Measurements from ENCODE around the gene ISCU.

The ISCU gene

DNA sequence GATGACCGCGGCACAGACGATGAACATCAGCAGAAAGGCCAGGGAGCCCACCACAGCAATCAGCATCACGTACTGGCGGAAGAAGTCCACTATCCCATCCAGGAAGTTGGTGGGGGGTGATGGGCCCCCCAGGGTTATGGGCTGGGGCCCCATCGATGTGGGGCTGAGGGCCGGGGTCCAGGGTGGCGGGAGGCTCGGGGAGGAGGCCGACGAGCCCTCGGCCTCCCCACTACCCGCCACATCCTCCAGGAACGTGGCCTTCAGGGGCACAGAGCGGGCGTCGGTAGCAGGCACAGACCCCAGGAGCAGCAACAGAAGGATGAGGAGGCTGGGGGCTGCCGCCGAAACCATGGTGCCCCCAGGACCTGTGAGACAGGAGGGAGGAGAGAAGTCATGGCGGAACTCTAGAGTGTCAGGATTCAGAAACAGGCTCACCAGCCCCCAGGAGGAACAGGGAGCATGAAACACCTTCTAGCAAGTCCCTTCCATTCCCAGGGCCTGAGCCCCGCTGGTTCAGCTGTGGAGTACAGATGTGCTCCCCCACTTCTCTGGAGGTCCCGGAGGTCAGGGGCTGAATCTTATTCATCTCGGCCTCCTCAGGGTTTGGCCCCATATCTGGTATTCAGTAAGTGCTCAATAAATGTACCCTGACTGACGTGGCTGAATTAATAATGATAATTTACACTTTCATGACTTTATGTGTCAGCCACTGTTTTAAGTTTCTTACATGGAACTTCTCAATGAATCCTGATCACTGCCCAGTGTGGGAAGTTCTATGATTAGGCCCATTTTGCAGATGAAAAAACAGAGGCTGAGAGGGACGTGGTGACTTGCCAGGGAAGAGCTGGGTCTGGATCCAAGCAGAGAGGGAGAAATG, 29.9 kb downstream of the ISCU start:
- no peak for FAIRE-seq

DNA sequence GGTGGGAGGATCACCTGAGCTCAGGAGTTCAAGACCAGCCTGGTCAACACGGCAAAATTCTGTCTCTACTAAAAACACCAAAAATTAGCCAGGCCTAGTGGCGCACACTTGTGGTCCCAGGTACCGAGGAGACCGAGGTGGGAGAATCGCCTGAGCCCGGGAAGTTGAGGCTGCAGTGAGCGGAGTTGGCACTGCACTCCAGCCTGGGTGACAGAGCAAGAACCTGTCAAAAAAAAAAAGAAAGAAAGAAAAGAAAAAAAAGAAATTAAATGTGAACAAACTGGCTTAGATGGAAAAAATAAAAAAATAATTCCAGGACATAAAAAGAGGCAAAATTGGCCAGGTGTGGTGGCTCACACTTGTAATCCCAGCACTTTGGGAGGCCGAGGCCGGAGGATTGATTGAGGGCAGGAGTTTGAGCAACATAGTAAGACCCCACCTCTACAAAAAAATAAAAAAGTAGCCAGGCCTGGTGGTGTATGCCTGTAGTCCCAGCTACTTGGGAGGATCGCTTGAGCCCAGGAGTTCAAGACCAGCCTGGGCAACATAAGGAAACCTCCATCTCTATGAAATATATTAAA, 32.0 kb downstream of the ISCU start:
- no peak for FAIRE-seq

DNA sequence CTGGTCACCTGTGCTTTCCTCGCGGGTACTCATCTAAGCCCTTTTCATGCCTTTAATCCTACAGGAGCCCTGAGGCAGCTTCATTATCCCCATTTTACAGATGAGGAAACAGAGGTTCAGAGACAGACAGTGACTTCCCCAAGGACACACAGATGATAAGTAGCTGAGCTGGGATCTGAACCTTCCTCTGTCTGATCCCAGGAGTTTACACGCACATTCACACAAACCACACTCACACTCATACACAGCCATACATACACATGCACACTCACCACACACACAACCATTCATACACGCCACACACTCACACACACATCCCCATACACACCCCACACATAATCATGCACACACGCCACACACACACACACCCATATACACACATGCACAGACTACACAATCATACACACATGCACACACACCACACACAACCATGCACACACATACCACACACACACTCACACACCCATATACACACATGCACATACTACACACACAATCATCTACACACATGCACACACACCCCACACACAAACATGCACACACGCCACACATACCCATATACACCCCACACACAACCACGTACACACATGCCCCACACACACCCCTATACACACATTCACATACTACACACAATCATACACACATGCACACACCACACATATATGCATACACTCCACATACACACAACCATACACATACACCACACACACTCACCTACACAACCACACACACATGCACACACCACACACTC, 32.7 kb downstream of the ISCU start:
- FAIRE-seq, result no peak

DNA sequence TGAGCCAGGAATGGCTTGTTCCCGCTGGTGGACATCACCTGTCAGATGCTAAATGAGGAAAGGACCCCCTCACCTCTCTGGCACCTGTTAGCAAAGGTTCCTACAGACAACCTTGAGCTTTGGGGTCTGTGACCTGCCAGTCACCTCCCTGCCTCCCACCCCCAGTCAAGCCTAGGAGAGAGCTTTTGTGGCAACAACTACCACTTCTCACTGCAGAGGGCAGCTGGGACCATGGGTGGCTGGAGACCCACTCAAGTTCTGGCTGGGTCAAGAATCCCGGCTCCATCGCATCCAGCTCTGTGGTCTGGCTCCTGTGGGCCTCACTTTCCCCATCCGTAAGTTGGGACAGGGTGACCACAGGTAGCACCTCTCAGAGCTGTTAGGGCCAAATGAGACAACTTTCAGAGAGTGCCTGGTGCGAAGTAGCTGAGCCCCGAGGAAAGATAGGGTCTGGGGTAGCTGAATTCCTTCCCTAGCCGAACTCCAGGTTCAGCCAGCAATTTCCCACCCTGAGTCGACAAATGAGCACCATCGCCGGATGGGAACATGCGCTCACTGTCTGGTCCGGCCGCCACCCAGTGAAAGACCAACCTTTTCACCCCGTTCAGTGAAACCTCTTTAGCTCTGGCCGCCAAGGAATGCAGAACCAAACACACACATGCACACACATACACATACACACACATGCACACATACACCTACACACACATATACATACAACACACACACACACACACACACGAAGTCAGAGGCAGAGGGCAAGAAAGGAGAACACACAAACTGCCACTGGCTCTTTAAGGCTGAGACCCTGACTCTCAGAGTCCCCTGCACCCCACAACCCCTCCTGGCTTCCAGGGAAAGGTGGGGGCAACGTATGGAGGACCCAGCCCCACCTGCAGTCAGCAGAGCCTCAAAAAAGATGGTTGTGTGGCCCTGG, 33.6 kb downstream of the ISCU start:
- no peak for FAIRE-seq

DNA sequence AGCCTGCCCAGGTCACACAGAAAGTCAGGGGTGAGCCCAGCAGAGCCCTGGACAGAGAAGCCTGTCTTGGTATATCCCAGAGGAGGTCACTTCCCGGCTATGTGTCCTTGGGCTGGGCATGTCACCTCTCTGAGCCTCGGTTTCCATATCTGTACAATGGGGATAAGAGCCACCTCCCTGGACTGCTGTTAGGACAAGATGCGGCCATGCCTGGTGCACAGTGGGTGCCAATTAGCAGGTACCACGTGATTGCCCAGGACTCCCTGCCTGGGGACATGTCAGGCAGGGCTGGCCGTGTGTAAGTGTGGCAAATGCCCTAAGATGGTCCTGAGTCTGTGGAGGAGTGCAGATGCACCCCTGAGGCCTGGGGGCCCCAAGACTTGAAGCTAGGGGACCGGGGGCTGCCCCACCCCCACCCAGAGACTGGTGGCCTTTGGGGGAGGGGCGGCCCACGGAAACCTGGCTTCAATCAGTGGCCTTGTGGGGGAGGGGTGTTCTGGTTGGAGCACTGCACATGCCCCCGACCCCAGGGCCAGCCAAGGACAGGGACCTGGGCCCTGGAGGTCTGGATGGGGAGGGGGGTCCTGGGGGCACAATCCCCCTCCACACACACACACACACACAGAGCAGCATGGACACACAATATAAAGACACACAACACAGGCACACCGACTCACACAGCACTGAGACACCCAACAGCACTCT, 34.6 kb downstream of the ISCU start:
- no peak for FAIRE-seq

DNA sequence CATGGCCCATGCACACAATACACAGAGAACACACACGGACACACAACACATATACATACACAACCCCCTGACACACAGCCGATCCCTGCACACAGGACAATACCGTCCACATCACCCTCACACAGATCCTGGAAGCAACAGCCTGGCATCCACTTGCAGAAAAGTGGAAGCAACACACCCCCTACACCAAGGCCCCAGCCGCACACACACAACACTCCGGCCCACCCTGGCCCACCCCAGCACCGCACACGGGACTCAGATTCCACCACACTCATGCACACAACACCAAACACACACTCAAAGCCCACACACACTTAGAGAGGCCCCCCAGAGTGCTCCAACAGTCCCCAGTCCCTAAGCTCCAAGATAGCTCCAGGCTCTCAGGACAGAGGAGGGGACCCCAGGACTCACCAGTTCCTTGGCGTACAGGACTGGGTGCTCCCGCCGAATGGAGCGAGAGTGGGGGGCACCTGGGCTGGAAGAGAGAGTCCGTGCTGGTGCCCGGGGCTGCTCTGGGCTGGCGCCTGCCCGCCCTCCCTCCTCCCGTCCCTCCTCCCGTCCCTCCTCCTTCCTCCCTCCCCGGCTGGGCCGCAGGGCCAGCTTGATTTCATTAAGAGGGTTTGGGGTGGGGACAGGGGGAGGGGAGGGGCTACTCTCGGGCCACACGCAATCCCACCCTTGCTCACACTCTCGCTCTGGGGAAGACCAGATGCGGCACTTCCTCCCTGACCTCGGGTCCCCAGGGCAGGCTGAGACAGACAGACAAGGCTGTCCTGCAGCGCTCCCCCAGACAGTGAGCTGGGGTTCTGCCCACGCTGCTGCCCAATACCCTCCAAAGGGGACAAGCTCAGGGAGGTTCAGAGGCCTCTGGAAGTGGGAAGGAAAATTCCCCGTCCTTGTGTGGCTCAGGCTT, 35.4 kb downstream of the ISCU start, which contains the start of gene TMEM119:
Gene TMEM119, minus strand, starts transcription at position 526 of the 913 bp plus-strand sequence. CDS start 5,701 bp downstream, outside the sequence.
- FAIRE-seq, result no peak

DNA sequence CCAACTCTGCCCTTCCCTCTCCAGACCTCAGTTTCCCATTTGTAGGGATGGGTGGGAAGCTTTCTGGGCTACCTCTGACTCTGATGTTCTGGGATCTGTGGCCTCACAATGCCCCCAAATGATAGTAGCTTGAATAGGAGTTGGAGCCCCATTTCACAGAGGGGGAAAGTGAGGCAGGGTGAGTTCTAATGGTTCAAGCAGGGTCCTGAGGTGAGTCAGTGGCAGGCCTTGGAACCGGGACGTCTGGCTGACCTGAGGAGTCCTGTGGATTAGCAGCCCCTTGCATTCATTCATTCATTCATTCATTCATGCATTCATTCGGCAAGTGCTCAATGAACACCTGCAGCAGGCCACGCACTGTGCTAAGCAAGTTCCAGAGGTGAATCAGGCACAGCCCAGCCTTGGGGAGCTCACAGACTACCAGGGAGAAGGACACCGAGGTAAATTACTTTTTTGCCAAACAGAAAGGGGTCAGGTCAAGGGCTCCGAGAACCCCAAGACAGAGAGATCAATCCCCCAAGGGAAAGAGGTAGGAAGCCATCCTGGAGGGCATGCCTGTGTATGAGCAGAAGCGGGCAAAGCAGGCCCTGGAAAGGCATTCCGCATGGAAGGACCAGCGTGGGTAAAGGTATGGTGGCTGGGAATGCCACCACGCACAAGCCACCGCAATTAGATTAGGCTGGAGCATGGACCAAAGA, 36.3 kb downstream of the ISCU start:
- no peak for FAIRE-seq

DNA sequence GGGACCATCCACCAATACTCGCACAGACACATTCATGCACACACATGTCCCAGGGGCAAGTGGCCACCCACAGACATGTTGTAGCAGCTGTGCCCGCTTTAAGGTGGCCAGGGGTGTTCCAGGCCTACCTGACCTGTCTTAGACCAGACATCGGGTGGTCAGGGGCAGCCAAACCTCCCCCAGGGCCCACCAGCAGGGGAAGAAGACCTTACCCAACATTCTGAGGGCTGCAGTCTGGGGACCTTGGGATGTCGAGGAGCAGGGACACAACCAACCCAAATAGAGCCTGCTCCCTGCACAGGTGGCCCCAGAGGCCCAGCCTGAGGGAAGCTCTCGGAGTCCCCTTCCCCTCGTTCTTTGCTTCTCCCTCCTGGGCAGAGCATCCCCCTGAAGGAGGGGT, 37.1 kb downstream of the ISCU start:
- FAIRE-seq, result no peak

DNA sequence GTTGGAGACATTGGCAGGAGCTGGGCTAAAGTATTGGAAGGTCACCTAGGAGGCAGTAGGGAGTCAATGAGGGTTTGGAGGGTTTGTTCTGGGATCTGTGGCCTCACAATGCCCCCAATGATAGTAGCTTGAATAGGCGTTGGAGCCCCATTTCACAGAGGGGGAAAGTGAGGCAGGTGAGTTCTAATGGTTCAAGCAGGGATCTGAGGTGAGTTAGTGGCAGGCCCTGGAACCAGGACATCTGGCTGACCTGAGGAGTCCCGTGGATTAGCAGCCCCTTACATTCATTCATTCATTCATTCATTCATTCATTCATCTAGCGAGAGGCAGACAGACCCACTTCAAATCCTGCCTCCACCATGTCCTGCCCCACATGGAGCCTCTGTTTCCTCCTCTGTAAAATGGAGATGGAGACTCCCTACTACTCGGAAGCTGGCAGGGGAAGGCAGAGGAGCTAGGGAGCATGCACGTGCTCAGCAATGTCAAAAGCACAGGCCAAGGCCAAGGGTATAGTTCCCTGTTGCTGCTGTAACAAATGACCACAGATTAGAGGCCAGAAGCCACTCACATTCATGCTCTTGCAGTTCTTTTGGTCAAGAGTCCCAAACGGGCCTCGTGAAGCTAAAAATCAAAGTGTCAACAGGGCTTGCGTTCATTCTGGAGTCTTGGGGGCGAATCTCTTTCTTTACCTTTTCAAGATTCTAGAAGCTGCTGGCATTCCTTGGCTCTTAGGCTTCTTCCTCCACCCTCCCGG, 37.7 kb downstream of the ISCU start:
- no peak for FAIRE-seq

DNA sequence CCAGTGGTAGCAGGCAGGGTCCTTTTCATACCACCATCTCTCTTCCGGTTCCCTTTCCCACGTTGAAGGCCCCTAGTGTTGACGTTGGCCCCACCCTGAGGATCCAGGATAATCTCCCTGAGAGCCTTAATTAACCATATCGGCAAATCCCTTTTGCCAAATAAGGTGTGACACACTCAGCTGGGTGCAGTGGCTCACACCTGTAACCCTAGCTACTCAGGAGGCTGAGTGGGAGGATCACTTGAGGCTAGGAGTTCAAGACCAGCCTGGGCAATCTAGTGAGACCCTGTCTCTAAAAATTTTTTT, 38.3 kb downstream of the ISCU start:
- FAIRE-seq, result no peak

DNA sequence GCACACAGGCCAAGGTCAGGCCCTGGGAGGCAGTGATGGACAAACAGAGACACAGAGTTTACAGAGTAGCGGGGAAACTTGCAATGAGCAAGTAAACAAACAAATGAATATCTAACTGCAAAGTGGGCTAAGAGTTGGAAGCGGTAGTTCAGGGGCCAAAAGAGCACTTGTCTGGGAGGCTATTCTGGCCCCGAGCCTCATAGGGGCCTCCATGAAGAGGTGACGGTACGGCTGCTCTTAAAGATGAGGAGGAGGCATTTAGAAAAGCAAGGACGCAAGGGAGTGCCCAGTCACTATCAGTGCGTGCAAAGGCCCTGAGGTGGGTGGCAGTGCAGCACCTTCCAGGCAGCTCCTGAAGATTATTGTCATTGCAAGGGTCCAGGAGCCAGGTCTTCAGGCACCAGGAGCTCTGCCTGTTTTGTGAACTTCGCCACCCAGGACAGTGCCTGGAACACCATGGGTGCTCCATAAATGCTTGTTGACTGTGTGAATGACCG, 39.9 kb downstream of the ISCU start:
- no peak for FAIRE-seq

DNA sequence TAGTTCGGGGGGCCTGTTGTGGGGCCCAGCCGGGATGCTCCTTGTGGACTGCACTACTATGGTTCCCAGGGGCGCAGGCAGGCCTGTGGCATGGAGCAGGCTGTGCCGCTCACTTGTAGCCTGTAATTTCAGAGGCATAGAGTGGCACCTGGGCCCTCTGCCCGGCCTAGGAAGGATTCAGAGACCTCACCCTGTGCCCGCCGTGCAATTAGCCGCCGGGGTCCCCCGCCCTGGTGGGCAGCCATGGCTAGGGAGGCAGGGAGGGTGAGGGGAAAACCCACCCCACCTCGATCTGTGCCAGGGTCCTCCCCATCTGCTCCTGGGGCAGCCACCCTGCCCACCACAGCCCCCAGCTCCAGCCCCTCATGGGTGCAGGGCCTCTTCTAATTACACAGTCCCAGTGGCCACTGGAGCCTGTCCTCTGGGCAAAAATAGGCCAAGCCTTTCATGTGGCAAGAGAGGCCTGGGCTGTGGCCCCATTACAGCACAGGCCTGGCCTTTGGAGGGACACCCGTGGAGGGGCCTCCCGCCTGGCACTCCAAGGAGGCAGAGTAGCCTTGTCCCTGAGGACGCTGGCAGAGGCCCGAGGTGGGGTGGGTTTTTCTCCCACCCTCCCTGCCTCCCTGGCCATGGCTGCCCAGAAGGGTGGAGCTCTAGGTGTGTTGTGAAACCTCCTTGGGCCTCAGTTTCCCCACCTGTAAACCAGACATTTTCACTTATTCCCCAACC, 40.7 kb downstream of the ISCU start:
- FAIRE-seq, result no peak

DNA sequence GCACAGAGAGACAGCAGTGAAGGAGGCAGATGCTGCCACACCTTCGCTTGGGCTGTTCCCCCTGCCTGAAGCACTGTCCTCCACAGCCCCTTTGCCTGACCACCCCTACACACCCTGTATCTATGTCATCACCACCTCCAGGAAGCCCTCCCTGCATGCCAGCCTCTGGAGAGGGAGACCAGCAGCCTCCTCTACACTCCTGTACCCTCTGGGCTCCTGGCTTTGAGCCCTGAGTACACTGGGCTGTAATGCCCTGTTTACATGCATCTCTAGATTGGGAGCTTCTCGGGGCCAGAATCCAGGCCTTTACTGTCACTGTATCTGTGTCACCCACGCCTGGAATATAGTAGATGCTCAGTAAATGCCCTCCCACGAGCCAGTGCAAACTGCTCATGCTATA, 41.3 kb downstream of the ISCU start:
- no peak for FAIRE-seq

DNA sequence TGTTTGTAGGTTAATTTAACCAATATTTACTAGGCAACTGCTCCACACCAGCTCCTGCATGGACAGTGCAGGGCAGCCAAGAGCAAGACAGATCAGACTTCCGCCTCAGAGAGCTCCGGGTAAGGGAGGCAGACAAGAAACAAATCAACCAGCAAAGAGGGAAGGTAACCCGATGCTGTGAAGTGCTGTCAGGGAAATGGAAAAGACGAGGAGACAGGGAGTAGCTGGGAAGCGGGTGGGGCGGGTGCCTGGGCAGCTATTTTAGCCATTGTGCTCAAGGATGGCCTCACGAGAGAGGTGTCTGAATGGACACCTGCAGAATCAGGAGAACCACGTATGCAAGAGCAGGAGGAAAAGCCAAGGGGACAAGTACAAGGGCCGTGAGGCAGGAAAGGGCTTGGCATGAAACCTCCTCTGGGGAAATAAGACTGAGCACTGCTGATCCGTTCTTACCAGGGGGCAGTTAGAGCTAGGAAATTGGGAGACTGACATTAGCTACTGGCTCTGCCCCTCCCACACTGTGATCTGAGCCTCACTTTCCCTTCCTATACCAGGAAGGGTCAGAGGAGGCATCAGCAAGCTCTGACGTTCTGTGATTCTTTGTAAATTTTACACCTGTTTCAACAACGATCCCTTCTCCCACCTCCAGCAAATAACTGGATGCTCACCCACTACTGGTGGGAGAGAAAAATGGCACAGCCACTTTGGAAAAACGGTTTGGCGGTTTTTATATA, 42.0 kb downstream of the ISCU start:
- FAIRE-seq, result no peak

DNA sequence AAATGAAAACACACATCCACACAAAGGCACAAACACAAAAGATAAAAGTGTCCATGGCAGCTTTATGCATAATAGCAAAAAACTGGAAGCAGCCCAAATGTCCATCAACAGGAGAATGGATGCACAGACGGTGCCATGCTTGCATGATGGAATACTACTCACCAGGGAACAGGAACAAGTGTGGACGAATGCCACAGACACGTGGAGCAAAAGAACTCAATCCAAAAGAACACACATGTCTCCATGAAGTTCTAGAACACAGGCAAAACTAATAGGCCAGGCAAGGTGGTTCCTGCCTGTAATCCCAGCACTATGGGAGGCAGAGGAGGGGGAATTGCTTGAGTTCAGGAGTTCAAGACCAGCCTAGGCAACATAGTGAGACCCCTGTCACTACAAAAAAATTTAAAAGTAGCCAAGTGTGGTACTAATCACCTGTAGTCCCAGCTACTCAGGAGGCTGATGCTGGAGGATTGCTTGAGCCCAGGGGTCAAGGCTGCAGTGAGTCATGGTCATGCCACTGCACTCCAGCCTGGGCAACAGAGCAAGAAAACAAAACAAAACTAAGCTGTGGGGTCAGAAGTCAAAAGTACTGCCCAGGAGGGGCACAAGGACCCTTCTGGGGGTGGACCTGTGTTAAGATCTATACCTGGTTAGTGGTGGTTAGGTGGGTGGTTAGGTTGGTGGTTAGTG, 42.7 kb downstream of the ISCU start:
- no peak for FAIRE-seq

DNA sequence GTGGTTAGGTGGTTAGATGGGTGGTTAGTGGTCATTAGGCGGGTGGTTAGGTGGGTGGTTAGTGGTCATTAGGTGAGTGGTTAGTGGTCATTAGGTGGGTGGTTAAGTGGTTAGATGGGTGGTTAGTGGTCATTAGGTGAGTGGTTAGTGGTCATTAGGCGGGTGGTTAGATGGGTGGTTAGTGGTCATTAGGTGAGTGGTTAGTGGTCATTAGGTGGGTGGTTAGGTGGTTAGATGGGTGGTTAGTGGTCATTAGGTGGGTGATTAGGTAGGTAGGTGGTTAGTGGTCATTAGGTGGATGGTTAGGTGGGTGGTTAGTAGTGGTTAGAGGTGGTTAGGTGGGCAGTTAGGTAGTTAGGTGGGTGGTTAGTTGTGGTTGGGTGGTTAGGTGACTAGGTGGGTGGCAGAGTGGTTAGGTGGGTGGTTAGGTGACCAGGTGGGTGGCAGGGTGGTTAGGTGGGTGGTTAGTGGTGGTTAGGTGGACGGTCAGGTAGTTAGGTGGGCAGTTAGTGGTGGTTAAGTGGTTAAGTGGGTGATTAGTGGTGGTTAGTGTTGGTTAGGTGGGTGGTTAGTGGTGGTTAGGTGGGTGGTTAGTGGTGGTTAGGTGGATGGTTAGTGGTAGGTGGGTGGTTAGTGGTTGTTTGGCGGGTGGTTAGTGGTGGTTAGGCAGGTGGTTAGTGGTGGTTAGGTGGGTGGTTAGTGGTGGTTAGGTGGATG, 43.5 kb downstream of the ISCU start:
- FAIRE-seq, result no peak

DNA sequence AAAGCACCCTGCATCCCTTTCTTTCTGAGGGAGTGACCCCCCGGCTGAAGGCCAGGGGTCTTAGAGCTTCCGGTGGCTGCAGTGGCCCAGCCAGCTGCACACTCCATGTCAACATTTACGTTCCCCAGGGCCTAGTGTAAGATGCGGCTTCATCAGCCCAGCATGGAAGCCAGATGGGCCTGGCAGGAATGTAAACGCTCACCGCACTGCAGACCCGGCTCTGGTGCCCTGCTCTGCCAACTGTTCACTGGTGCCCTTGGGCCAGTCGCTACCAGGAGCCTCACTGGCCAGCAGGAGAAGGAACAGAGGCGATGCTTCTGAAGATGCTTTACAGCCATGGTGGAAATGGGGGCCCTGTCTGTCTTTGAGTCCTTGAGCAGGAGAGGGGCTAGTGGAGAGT, 44.1 kb downstream of the ISCU start:
- FAIRE-seq, result no peak

Measured in islet of Langerhans (tissue), 1 donor.